MCF 10A (cell line): ENCODE measurements around the gene GID8. TPM values are rescaled to one million over a fixed set of nuclear protein-coding genes. Genes with fewer than 3 reads are reported as not detected.

Experiments used
- BruUV-seq: library from RNA; stranded (reverse); fragments of 400-500 nt; replicated peaks from 2 replicates; lab custom pipeline; 2021; lab: Mats Ljungman, UMichigan
- CTCF ChIA-PET: fragments of 300-600 bp; sonication (Branson Sonifier 250); formaldehyde crosslinking; extraction: SDS; loops from one replicate; lab custom pipeline; 2021; ENCODE audit warnings: antibody characterized with exemption, inconsistent platforms; lab: Yijun Ruan, JAX
- POLR2A ChIA-PET: fragments of 300-600, 350-650 bp; sonication (Branson Sonifier 250); formaldehyde crosslinking; extraction: SDS; loops from one replicate; lab custom pipeline; 2020; ENCODE audit warnings: antibody characterized with exemption, inconsistent platforms; lab: Yijun Ruan, JAX
- DNase-seq: peaks from one replicate; pipeline ENCODE4 v3.0.0-alpha.2; 2018; ENCODE audit not compliant: unreplicated experiment
- H3K27ac Mint-ChIP-seq: one replicate; pipeline ENCODE4 v1.8.0; 2022; ENCODE audit warnings: mild to moderate bottlenecking, low read depth, mixed read lengths; ENCODE audit not compliant: unreplicated experiment
- H3K27me3 Mint-ChIP-seq: one replicate; pipeline ENCODE4 v1.8.0; 2022; ENCODE audit warnings: mixed read lengths; ENCODE audit not compliant: insufficient read depth, unreplicated experiment
- H3K36me3 Mint-ChIP-seq: one replicate; pipeline ENCODE4 v1.8.0; 2022; ENCODE audit warnings: mild to moderate bottlenecking, moderate library complexity, mixed read lengths; ENCODE audit not compliant: insufficient read depth, unreplicated experiment
- H3K4me1 Mint-ChIP-seq: one replicate; pipeline ENCODE4 v1.8.0; 2022; ENCODE audit warnings: mixed read lengths; ENCODE audit not compliant: insufficient read depth, unreplicated experiment
- H3K4me3 Mint-ChIP-seq: one replicate; pipeline ENCODE4 v1.8.0; 2022; ENCODE audit warnings: mild to moderate bottlenecking, moderate library complexity, mixed read lengths; ENCODE audit not compliant: unreplicated experiment
- H3K9me3 Mint-ChIP-seq: one replicate; pipeline ENCODE4 v1.8.0; 2022; ENCODE audit warnings: mixed read lengths; ENCODE audit not compliant: unreplicated experiment
- intact Hi-C: fragments of 100-400 bp; cut with micrococcal nuclease; formaldehyde crosslinking; loops from 2 replicates; pipeline ENCODE4 v1.14.1; 2022
- total RNA-seq: library from RNA; stranded (reverse); gene quantifications from 2 replicates; pipeline ENCODE4 v1.2.3, GENCODE V29; 2022
- TF ChIP-seq, protein P1 (sequence below): fragments of 200-600 bp; IDR thresholded peaks from one replicate; pipeline ENCODE4 v1.8.0; 2022; ENCODE audit warnings: antibody characterized with exemption, mild to moderate bottlenecking; ENCODE audit not compliant: unreplicated experiment

GID8 gene
- total RNA-seq, 1 experiment from 2014 or later: 31.6 TPM

DNA sequence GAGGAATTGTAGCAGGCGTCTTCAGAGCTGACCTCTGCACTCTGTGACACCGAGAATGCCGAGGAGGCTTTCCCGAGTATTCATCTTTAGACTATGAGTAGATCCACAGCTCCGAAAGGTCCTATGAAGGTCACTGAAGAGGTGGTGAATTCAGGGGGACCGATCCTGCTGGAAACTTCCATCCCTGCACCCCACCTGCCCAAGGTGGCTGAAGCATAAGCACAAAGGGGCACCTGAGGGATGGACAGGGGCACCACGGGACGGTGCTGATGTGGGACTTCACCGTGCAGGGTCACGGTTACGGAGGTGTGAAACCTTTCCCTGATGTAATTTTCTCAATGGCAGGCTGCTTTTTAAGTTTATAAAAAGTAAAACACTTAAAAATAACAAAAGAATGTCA is 36.1 kb upstream of the GID8 start:
- TF ChIP-seq, protein P1, sequence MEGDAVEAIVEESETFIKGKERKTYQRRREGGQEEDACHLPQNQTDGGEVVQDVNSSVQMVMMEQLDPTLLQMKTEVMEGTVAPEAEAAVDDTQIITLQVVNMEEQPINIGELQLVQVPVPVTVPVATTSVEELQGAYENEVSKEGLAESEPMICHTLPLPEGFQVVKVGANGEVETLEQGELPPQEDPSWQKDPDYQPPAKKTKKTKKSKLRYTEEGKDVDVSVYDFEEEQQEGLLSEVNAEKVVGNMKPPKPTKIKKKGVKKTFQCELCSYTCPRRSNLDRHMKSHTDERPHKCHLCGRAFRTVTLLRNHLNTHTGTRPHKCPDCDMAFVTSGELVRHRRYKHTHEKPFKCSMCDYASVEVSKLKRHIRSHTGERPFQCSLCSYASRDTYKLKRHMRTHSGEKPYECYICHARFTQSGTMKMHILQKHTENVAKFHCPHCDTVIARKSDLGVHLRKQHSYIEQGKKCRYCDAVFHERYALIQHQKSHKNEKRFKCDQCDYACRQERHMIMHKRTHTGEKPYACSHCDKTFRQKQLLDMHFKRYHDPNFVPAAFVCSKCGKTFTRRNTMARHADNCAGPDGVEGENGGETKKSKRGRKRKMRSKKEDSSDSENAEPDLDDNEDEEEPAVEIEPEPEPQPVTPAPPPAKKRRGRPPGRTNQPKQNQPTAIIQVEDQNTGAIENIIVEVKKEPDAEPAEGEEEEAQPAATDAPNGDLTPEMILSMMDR: no peak
- no peaks in the 10 kb centered on the region for H3K9me3 Mint-ChIP-seq
- intact Hi-C loops: no loop called here
- peaks cover 77% of the 10 kb centered on the region for H3K36me3 Mint-ChIP-seq
- H3K27ac Mint-ChIP-seq: no peak overlapping the region
- no peaks in the 10 kb centered on the region for H3K27me3 Mint-ChIP-seq
- no TSS peak for BruUV-seq
- H3K4me3 Mint-ChIP-seq: no peak overlapping the region
- ChIA-PET CTCF (interaction anchor here (0.6 to 7.5 kb wide), 14 partner anchors 9 to 107 kb away, joined by 3 to 54 read pairs (median 4); no protein-coding TSS in a partner anchor), POLR2A (interaction anchor here (0.8 to 5.8 kb wide), 8 partner anchors 11 to 89 kb away, joined by 3 to 36 read pairs (median 4); partner anchors contain the start of gene GID8)
- no peaks in the 10 kb centered on the region for H3K4me1 Mint-ChIP-seq
- no peak for DNase-seq

DNA sequence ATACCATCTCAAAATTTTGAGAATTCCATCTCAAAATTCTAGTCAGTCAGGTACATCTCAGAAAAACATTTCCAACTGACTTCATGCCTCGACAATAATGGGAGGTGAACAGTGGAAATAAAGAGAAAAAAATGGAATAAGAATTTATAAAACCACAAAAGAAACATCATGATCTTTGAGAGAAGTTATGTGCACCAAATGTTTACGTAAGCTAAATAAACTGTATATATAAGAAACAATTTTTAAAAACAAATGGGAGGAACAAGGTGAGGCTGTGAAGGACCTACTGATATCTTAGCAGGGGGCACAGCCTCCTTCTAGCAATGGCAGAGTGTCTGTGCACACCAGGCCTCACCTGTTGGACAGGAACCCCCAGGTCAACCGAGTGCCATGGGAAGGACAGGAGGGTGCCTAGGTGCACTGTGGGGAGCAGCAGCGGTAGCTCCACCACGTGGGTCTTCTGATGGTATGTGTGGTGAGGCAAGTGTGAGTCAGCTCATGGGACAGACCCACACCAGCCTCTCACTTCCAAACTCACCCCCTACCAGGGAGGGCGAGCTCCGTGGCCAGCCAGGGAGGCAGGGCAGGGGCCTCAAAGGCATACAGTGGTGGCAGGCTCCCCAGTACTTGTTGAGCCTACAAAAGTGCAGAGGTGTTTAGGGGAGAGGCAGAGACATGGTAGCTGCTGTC is 34.9 kb upstream of the GID8 start:
- ChIA-PET POLR2A (interaction anchor here (0.8 to 5.8 kb wide), 10 partner anchors 10 to 39 kb away, joined by 3 to 36 read pairs (median 6); partner anchors contain the start of gene GID8), CTCF (interaction anchor here (0.6 to 7.5 kb wide), 5 partner anchors 10 to 819 kb away, joined by 3 to 54 read pairs (median 6); no protein-coding TSS in a partner anchor)
- intact Hi-C loops: no loop called here
- TF ChIP-seq, protein P1: no peak
- BruUV-seq: no TSS peak
- H3K27me3 Mint-ChIP-seq: no peaks in the 10 kb centered on the region
- H3K9me3 Mint-ChIP-seq: no peaks in the 10 kb centered on the region
- no peak for DNase-seq
- no peak overlapping the region for H3K27ac Mint-ChIP-seq
- H3K4me3 Mint-ChIP-seq: no peak overlapping the region
- no peaks in the 10 kb centered on the region for H3K4me1 Mint-ChIP-seq
- H3K36me3 Mint-ChIP-seq: peaks cover 89% of the 10 kb centered on the region

DNA sequence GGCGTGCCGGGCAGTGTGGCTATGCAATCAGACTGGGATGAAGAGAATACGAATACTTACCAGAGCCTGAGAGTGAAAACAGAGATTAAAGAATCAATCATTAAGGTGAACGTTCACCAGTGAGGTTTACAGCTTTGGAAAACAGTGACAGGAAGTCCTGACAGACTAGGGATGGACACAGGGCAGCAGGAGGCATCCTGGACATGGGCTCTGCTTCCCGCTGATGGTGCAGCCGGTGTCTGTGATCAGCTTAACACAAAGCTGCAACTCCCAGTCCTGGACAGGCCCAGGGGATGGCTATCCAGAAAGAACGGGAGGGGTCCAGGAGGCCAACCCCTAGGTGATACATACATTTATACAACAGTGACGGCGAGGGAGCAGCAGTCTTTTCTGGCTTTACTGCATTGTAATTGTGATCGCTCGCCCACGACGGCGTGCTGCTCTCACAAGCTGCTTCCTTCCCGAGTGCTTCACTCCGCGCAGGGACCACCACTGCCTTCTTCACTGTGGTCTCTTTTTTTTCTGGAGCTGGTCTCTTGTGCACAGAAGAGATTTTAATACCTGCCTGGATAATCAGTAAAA is 32.3 kb upstream of the GID8 start:
- Mint-ChIP-seq H3K9me3 (no peaks in the 10 kb centered on the region), H3K36me3 (peaks cover 100% of the 10 kb centered on the region), H3K4me3 (no peak overlapping the region), H3K4me1 (no peaks in the 10 kb centered on the region), H3K27me3 (no peaks in the 10 kb centered on the region), H3K27ac (no peak overlapping the region)
- CTCF ChIA-PET: interaction anchor here (0.6 to 1.4 kb wide), 2 partner anchors 15 to 149 kb away, joined by 3 to 4 read pairs; no protein-coding TSS in a partner anchor
- intact Hi-C loops: no loop called here
- TF ChIP-seq, protein P1: no peak
- no TSS peak for BruUV-seq
- POLR2A ChIA-PET: interaction anchor here (1.3 kb wide), 1 partner anchor 10 kb away, joined by 5 read pairs; no protein-coding TSS in a partner anchor
- no peak for DNase-seq

DNA sequence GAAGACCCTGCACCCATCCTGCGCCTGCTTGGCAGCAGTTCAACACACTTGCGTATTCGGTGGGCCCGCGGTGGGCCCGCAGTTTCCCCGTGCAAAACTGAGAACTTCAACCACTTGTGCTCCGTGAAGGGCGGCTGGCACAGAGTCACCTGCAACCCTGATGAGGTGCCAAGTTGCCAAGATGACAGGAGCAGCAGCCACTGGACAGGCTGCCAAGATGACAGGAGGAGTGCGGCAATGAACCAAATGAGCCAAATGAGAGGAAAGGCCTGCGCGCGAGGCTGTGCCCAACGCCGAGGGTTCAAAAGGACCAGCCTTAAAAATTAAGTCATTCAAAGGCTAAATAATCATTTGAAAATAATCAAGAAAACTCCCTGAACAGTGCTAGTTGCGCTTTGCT is 31.7 kb upstream of the GID8 start:
- DNase-seq: no peak
- TF ChIP-seq, protein P1: no peak
- H3K4me1 Mint-ChIP-seq: no peaks in the 10 kb centered on the region
- H3K4me3 Mint-ChIP-seq: no peak overlapping the region
- ChIA-PET CTCF (interaction anchor here (0.6 to 1.4 kb wide), 2 partner anchors 14 to 150 kb away, joined by 3 to 4 read pairs; no protein-coding TSS in a partner anchor), POLR2A (interaction anchor here (1.3 kb wide), 1 partner anchor 10 kb away, joined by 5 read pairs; no protein-coding TSS in a partner anchor)
- H3K27me3 Mint-ChIP-seq: no peaks in the 10 kb centered on the region
- intact Hi-C loops: no loop called here
- no TSS peak for BruUV-seq
- no peaks in the 10 kb centered on the region for H3K9me3 Mint-ChIP-seq
- H3K27ac Mint-ChIP-seq: no peak overlapping the region
- peaks cover 100% of the 10 kb centered on the region for H3K36me3 Mint-ChIP-seq
